Activated CD4-positive, alpha-beta T cell treated with anti-CD3 and anti-CD28 coated beads for 4 hours (primary cell): ENCODE measurements around the gene RPL32.
"Not testable (repeated sequence)": the region's sequence is repeated elsewhere in the genome, so short reads cannot be mapped to it uniquely, and the experiment has no call there.

ENCODE experiments used
- DNase-seq, 2 donors: peaks; one replicate each; pipeline ENCODE4 v3.0.0-alpha.2; 2020

Gene RPL32

GRCh38 chr3:12807066-12807465 lies 34.3 kb downstream of the RPL32 start:
- no peak for DNase-seq

DNA sequence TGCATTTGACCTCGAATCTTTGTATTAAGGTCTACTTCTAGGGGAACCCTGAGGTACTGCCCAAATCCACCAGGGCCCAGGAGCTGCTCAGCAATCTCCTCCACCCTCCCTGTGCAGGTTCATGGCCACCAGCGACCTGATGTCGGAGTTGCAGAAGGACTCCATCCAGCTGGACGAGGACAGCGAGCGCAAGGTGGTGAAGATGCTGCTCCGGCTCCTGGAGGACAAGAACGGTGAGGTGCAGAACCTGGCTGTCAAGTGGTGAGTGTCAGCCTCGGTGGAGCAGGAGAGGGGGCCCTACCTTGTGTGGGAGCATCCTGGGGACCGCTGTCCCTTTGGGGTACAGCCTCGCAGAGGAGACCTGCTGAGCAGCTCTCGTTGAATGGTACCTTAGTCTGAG lies 38.0 kb downstream of the RPL32 start:
- DNase-seq = no peak

DNA sequence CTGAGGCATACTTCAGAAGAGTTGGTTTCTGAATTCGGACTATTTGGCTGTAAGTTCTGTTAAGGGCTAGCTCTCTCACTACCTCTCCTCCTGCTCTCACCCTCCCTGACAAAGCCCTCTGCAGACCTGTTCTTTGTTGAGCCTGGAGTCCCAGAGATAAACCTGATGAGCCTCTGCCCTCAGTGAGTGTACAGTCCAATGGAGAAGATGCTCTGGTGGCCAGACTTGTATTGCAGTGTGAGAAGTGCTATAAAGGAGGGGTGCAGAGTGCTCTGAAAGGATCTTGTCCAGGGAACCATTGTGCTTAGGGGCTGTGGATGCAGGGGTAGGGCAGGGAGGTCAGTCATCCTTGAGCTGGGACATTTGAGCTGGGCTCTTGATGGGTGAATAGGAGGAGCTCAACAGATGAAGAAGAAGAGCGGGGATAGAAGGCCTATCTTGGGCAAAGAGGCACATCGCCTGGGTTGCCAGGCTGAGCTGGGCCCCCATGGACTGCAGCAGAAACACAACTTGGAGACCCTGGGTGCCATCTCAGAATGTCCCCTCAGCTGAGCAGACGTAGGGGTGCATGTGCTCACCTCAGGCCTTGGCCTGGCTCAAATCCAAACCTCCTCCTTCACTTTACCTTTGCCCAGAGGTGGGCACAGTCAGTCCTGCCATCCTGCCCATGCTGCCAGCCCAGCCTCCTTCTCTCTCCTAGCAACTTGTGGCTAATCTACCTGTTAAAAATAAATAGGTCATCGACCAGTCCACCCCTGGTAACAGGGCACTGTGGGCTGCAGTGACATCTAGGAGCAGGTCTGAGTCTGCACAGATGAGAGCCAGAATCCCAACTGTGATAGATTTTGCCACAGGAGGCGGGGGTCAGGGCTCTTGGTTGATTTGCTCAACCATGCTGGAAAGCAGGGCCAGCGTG lies 41.6 kb downstream of the RPL32 start:
- no peak for DNase-seq

DNA sequence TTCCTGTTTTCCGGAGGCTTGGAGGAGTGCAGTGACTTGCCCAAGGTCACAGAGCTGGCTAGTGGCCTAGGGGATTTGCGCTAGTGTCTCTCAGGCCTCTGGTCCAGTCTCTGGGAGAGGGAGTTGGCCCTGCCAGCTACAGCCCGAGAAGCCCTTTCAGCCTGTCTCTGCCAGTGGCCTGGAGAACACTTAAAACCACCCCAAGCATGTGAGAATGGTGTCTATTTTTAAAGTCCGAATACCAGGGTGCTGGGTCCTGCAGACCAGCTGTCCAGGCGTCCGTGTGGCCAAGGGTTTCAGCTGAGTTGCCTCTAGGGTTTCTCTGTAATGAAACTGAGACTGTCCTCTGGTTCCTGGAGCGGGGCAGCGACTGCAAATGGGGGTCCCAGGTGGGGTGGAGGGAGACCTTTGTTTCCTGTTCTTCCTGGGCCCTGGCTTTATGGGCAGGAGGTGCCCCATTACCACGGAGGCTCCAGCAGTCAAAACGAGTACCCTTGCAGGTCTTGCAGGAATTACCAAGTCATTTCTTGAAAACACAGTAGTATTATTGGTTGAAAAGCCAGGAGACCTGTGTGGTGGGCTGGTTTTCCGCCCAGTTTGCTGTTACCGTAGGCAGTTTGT lies 42.7 kb downstream of the RPL32 start:
- DNase-seq = no peak

DNA sequence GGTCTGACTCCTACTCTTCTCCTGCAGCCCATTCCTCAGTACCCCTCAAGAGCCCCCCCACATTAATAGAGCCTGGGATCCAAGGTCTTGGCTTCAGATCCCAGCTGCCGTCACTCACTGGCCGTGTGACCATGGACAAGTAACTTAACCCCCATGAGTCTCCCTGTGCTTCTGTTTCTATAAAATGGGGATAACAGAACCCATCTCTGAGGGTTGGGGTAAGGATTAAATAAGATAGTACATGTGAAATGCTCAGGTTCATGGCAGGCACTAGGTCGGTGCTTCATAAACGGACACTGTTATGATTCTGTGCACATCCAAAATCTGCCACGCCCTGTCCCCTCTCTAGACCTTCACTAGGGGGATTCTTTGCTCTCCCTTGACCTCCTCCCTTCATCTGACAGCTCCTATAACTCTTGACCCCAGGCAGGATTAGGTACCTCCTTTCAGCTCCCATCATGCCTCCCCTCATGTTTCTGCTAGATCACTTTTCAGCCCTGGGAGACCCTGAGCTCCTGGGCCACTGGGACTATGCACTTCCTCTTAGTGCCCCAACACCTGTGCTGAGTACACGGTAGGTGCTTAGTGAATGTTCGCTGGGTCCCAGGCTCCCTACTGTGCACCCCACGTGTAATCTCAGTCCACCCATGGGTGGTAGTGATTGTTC lies 43.3 kb downstream of the RPL32 start:
- no peak for DNase-seq

DNA sequence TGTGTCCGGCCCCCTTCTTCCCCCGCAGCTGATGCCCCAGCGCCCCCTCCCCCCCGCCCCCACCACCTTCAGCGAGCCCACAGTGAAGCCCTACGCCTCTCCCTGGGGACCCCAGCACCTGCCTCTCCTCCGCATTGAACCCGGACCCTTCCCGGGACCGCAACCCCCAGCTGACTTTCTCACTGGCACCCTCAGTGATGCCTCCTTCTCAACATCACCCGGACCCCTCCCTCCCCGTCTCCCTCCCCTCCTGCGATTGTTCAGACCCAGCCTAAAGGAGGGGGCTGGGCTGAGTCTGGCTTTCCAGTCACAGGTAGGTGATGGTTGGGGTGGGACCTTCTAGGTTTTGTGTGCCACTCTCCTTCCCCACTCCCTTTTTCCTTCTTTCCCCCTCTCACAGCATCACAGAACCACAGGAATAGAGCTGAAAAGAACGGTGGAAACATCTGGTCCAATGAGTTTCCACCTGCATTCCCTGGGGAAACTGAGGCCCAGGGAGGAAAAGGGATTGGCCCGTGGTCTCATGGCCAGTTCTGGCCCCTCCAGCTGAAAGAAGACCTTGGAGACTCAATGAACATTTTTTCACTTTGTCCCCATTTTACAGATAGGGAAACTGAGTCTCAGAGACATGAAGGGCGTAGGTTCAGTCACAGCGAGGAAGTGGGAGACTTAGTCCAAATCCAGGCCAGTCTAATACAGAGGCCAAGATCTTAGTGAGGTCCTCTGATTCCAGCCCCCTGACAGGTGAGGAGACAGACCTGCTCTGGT lies 44.1 kb downstream of the RPL32 start:
- no peak for DNase-seq

DNA sequence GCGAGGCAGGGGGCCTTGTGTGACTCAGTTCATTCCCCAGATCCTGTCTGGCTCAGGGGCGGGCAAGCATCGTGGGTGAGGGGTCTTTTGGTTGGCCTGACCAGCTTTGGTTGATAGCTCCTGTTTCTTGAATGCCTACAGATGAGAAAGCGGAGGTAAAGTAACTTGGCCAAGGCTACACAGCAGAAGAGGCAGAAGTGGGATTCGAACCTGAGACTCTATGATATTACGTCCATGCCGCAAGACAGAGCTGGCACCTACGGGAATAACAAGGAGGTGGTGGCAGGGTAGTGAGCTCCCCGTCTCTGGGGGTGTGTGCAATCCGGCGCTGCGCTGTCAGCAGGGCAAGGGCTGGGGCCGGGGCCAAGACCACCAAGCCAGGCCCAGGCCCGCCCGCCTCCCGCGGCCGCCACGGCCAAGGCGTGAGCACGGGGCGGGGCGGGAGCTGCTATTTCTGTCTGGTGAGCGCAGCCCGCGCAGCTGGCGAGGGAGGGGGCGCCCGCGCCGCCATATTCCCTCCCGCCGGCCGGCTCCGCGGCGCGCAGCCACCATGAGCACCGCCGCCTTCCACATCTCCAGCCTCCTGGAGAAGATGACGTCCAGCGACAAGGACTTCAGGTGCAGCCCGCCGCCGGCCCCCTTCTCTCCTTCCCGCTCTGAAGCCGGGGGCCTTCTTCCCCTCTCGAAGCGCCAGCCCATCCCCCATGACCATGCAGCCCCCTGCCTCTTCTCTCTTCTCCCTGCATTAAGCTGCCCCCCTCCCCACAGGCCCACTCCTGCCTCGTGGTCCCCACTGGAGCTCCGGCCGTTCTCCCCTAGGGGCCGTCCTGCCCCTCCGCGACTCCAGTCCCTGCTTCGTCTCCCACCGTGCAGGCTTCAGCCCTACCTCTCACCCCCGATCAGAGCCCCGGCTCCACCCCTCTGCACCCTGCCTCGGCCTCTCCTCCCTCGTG lies 44.9 kb downstream of the RPL32 start, which contains the start of gene CAND2:
TSS of gene CAND2 (plus strand) at position 510 of the 953 bp plus-strand sequence. CDS start at position 551, 41 bp downstream.
- DNase-seq = peak; percentile 23 to 25

GRCh38 chr3:12793701-12794100 lies 47.7 kb downstream of the RPL32 start:
- no peak for DNase-seq

DNA sequence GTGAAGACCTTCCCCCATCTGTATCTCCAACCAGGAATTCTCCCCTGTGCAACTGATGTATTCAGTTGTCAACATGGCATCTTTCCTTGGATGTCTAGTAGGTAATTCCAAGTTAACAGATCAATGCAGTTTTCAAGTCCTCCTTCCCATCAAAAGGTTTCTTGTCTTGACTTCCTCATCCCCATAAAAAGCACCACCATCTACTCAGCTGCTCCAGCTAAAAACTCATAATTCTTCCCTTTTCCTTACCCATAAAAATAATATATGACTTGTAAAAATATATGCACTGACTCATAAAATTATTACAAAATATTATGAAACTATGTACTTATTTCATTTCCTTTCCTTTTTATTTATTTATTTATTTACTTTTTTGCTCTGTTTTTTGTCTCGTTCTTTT lies 49.9 kb downstream of the RPL32 start:
- DNase-seq = no peak

DNA sequence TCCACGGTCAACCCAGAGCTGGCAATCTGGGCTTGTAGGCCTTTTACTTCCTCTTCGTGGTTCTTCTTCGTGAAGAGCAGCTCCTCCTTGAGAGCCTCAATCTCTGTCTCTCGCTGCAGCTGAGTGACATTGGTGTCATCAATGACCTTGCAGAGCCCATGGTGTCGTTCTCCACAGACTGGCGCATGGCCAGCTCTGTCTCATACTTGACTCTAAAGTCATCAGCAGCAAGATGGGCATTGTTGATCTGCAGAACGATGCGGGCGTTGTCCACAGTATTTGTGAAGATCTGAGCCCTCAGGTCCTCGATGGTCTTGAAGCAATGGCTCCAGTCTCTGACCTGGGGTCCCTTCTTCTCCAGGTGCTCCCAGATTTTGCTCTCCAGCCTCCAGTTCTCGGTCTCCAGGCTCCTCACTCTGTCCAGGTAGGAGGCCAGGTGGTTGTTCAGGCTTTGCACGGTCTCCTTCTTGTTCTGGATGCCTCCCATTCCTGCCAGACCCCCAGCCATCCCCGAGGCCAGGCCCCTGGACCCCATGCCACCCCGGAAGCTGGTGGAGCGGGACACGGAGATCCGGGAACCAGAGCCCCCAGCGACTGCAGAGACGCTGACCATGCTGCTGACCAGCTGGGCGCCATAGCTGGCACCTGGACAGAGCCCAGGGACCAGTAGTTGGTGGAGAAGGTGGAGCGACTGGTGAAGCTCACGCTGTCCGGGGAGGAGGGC lies 53.2 kb downstream of the RPL32 start:
- DNase-seq = not testable (repeated sequence)

- peak; percentile 31 to 71 for DNase-seq
Measured at GRCh38 chr3:12787346-12787745, 54.0 kb downstream of the RPL32 start.

DNA sequence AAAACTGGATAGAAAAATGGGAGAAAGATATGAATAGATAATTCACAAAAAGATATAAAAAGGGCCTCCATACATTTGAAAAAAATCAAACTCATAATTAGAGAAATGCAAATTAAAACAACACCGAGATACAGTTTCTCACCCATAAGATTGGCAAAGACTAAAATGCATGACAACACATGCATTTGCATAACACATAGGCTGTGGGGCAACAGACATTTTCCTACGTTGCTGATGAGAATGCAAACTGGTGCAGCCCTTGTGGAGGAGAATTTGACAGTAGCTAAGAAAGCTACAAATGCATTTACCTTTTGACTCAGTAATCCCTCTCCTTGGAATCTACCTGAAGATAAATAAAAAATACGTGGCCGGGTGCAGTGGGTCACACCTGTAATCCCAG lies 56.3 kb downstream of the RPL32 start:
- no peak for DNase-seq
